T-cell (primary cell): ENCODE data around the gene NCOA7. TPM values are rescaled to one million over a fixed set of nuclear protein-coding genes. Genes with fewer than 3 reads are reported as not detected.

Experiments
- ATAC-seq, 4 experiments: fragments of 200-7000 bp in 3 of 4; fragments of 150-1000 bp in 1 of 4; cut with Tn5 transposase; replicated peaks in 1 of 4; 1 replicate in 3 of 4; 2 replicates in 1 of 4; pipeline ENCODE4 v1.10.0; 2021; ENCODE audit warnings: moderate library complexity in 3 of 4, mild to moderate bottlenecking in 2 of 4, moderate number of reproducible peaks in 1 of 4
- CTCF ChIA-PET, 2 donors: fragments of 300-600 bp; sonication (Branson Sonifier 250); formaldehyde crosslinking; loops; one replicate each; lab custom pipeline; 2022; ENCODE audit warnings: antibody characterized with exemption in 2 of 2; lab: Charles Lee
- POLR2A ChIA-PET, 2 donors: fragments of 300-600 bp; sonication (Branson Sonifier 250); formaldehyde crosslinking; loops; one replicate each; lab custom pipeline; 2022; ENCODE audit warnings: antibody characterized with exemption in 2 of 2; lab: Charles Lee
- DNase-seq, 35 experiments: peaks; one replicate each; pipeline versions ENCODE4 v3.0.0 to v3.0.0-alpha.2; 2013 to 2023
- H3K27ac ChIP-seq: one replicate; pipeline ENCODE4 v1.5.1; 2013; ENCODE audit warnings: low read length
- H3K27me3 ChIP-seq, 2 experiments: replicated peaks in 1 of 2; 1 replicate in 1 of 2; 2 replicates in 1 of 2; pipeline versions ENCODE4 v1.6.1 to v1.7.0; 2013; ENCODE audit warnings: low read length in 1 of 2, mixed read lengths in 1 of 2; ENCODE audit not compliant: control insufficient read depth in 2 of 2, insufficient read depth in 2 of 2; ENCODE audit errors: extremely low read depth in 1 of 2
- H3K36me3 ChIP-seq, 2 donors: 1 replicate in 1 of 2; 2 replicates in 1 of 2; pipeline versions ENCODE4 v1.6.1 to v1.7.0; 2013; ENCODE audit warnings: low read length in 1 of 2; ENCODE audit not compliant: control insufficient read depth in 2 of 2, insufficient read depth in 1 of 2; ENCODE audit errors: extremely low read depth in 1 of 2
- H3K4me1 ChIP-seq, 2 experiments: 1 replicate in 1 of 2; 2 replicates in 1 of 2; pipeline versions ENCODE4 v1.6.1 to v1.7.0; 2013; ENCODE audit warnings: low read length in 2 of 2, mixed read lengths in 1 of 2; ENCODE audit not compliant: insufficient read depth in 2 of 2, control insufficient read depth in 1 of 2; ENCODE audit errors: extremely low read depth in 1 of 2
- H3K4me3 ChIP-seq, 2 donors: 1 replicate in 1 of 2; 2 replicates in 1 of 2; pipeline versions ENCODE4 v1.5.1 to v1.7.0; 2013; ENCODE audit warnings: mild to moderate bottlenecking in 2 of 2, low read length in 1 of 2, moderate library complexity in 1 of 2; ENCODE audit not compliant: control insufficient read depth in 1 of 2; ENCODE audit errors: extremely low read depth in 1 of 2
- H3K9me3 ChIP-seq: 2 replicates; pipeline ENCODE4 v1.7.0; 2013
- H3K27ac Mint-ChIP-seq, 2 donors: one replicate each; pipeline ENCODE4 v1.8.0; 2020 to 2021; ENCODE audit warnings: mild to moderate bottlenecking in 2 of 2, mixed read lengths in 2 of 2
- H3K27me3 Mint-ChIP-seq, 2 donors: one replicate each; pipeline ENCODE4 v1.8.0; 2021 to 2022; ENCODE audit warnings: mixed read lengths in 2 of 2
- H3K36me3 Mint-ChIP-seq: one replicate; pipeline ENCODE4 v1.8.0; 2021; ENCODE audit warnings: mixed read lengths
- H3K4me1 Mint-ChIP-seq, 3 donors: one replicate each; pipeline ENCODE4 v1.8.0; 2020 to 2022; ENCODE audit warnings: mixed read lengths in 3 of 3, mild to moderate bottlenecking in 1 of 3
- H3K4me3 Mint-ChIP-seq, 3 donors: one replicate each; pipeline ENCODE4 v1.8.0; 2020 to 2022; ENCODE audit warnings: mild to moderate bottlenecking in 3 of 3, mixed read lengths in 3 of 3, moderate library complexity in 3 of 3
- H3K9me3 Mint-ChIP-seq, 3 donors: one replicate each; pipeline ENCODE4 v1.8.0; 2020 to 2022; ENCODE audit warnings: mixed read lengths in 3 of 3
- WGBS: methylation state at CpG from one replicate; pipeline ENCODE4 v1.1.5; 2013; ENCODE audit warnings: missing lambda C conversion rate; ENCODE audit not compliant: insufficient coverage; 5-methylcytosine and 5-hydroxymethylcytosine counted together
- total RNA-seq, 35 experiments: library from RNA in 6 of 35; stranded (reverse) in 6 of 35; fragments of 120-200 nt in 1 of 35; gene quantifications; one replicate each; pipeline versions ENCODE4 v1.2.1 to v1.2.4 and lab custom pipeline; 2013 to 2026

NCOA7 gene
- total RNA-seq, 5 donors from 2014 or later (not counting 1 experiment from before 2014, with no cell fraction given): 40.3 to 51.6 (median 46.4) TPM

GRCh38 chr6:125792172-125792571 lies 1.4 kb downstream of the NCOA7 start:
- no peak overlapping the region for H3K4me3 ChIP-seq
- Mint-ChIP-seq H3K27me3 (no peaks in the 10 kb centered on the region), H3K9me3 (no peaks in the 10 kb centered on the region), H3K4me3 (peak overlapping the region; percentile 89 to 95 (median 89)), H3K4me1 (peaks cover 63 to 67% (median 63%) of the 10 kb centered on the region in 3 donors), H3K36me3 (peaks cover 9% of the 10 kb centered on the region), H3K27ac (peak overlapping the region; percentile 31 to 34)
- H3K9me3 ChIP-seq: no peaks in the 10 kb centered on the region
- ChIA-PET CTCF (interaction anchor here (0.6 to 6.6 kb wide), 30 partner anchors 9 to 489 kb away, joined by 3 to 97 read pairs (median 4); partner anchors contain the start of genes HINT3 (in 1 of the 2) and TRMT11 (in 1 of the 2)), POLR2A (interaction anchor here (0.6 to 3.5 kb wide), 4 partner anchors 11 to 195 kb away, joined by 3 to 57 read pairs (median 3); partner anchors contain the start of gene TRMT11 (in 1 of the 2))
- peaks cover 15 to 21% of the 10 kb centered on the region in 2 experiments for H3K4me1 ChIP-seq
- H3K27ac ChIP-seq: no peak overlapping the region
- no peak for DNase-seq
- WGBS: no CpG with 5 or more reads among the region's 3 CpGs
- no peaks in the 10 kb centered on the region for H3K27me3 ChIP-seq
- no peaks in the 10 kb centered on the region for H3K36me3 ChIP-seq
- no peak for ATAC-seq

- H3K27ac Mint-ChIP-seq: peak overlapping the region; percentile 31 to 34
- H3K27me3 Mint-ChIP-seq: no peaks in the 10 kb centered on the region
- H3K4me3 ChIP-seq: no peak overlapping the region
- H3K36me3 Mint-ChIP-seq: peaks cover 10% of the 10 kb centered on the region
- ChIA-PET CTCF (interaction anchor here (0.6 to 6.6 kb wide), 8 partner anchors 11 to 489 kb away, joined by 3 to 68 read pairs (median 3); partner anchors contain the start of genes HINT3 (in 1 of the 2) and TRMT11 (in 1 of the 2)), POLR2A (interaction anchor here in 1 of 2 donors (0.6 kb wide), 1 partner anchor 15 kb away, joined by 3 read pairs; no protein-coding TSS in a partner anchor)
- ATAC-seq (no peak), DNase-seq (no peak)
- H3K4me1 Mint-ChIP-seq: peaks cover 68 to 71% (median 68%) of the 10 kb centered on the region in 3 donors
- no peaks in the 10 kb centered on the region for H3K27me3 ChIP-seq
- H3K36me3 ChIP-seq: peaks cover 0 to 2% of the 10 kb centered on the region in 2 donors
- peaks cover 17 to 21% of the 10 kb centered on the region in 2 experiments for H3K4me1 ChIP-seq
- H3K9me3 ChIP-seq: no peaks in the 10 kb centered on the region
- no peak overlapping the region for H3K27ac ChIP-seq
- peak overlapping the region; percentile 35 to 89 (median 58) for H3K4me3 Mint-ChIP-seq
- H3K9me3 Mint-ChIP-seq: no peaks in the 10 kb centered on the region
Observed at GRCh38 chr6:125792680-125793079, 1.9 kb downstream of the NCOA7 start.

GRCh38 chr6:125793280-125793679 lies 2.5 kb downstream of the NCOA7 start:
- CTCF ChIA-PET: interaction anchor here (0.5 to 6.6 kb wide), 7 partner anchors 9 to 164 kb away, joined by 3 to 68 read pairs (median 3); partner anchors contain the start of gene HINT3 (in 1 of the 2)

GRCh38 chr6:125793863-125794262 lies 3.1 kb downstream of the NCOA7 start:
- no peaks in the 10 kb centered on the region for H3K27me3 ChIP-seq
- no peaks in the 10 kb centered on the region for H3K9me3 ChIP-seq
- peaks cover 16% of the 10 kb centered on the region in 2 experiments for H3K4me1 ChIP-seq
- ChIA-PET CTCF (interaction anchor here (0.5 to 6.6 kb wide), 6 partner anchors 9 to 163 kb away, joined by 3 to 68 read pairs (median 3); partner anchors contain the start of gene HINT3 (in 1 of the 2)), POLR2A (no interaction called here)
- ATAC-seq: no peak
- H3K9me3 Mint-ChIP-seq: no peaks in the 10 kb centered on the region
- peaks cover 65 to 69% (median 69%) of the 10 kb centered on the region in 3 donors for H3K4me1 Mint-ChIP-seq
- DNase-seq: peak in 2 of 35 experiments; percentile 5 to 35
- peak overlapping the region in 1 of 2 donors; percentile 49 for H3K27ac Mint-ChIP-seq
- H3K36me3 Mint-ChIP-seq: peaks cover 13% of the 10 kb centered on the region
- H3K4me3 ChIP-seq: no peak overlapping the region
- H3K27me3 Mint-ChIP-seq: no peaks in the 10 kb centered on the region
- no peak overlapping the region for H3K27ac ChIP-seq
- WGBS: no CpG with 5 or more reads among the region's 3 CpGs
- peak overlapping the region; percentile 22 to 54 (median 44) for H3K4me3 Mint-ChIP-seq
- peaks cover 2% of the 10 kb centered on the region in 2 donors for H3K36me3 ChIP-seq

More at GRCh38 chr6:125793280-125793679, 2.5 kb downstream of the NCOA7 start:
- H3K27me3 ChIP-seq: no peaks in the 10 kb centered on the region
- peaks cover 0 to 2% of the 10 kb centered on the region in 2 donors for H3K36me3 ChIP-seq
- no peaks in the 10 kb centered on the region for H3K9me3 Mint-ChIP-seq
- no peak overlapping the region for H3K27ac ChIP-seq
- 88% methylated on average over 2 of the region's 2 CpGs for WGBS
- ATAC-seq (no peak), DNase-seq (no peak)
- no peaks in the 10 kb centered on the region for H3K27me3 Mint-ChIP-seq
- no peaks in the 10 kb centered on the region for H3K9me3 ChIP-seq
- H3K4me1 Mint-ChIP-seq: peaks cover 65 to 70% (median 68%) of the 10 kb centered on the region in 3 donors
- peak overlapping the region; percentile 22 to 44 (median 31) for H3K4me3 Mint-ChIP-seq
- no peak overlapping the region for H3K4me3 ChIP-seq
- H3K4me1 ChIP-seq: peaks cover 19 to 21% of the 10 kb centered on the region in 2 experiments
- H3K36me3 Mint-ChIP-seq: peaks cover 12% of the 10 kb centered on the region
- peak overlapping the region in 1 of 2 donors; percentile 36 for H3K27ac Mint-ChIP-seq
- POLR2A ChIA-PET: interaction anchor here in 1 of 2 donors (0.6 kb wide), 1 partner anchor 16 kb away, joined by 3 read pairs; no protein-coding TSS in a partner anchor

- Mint-ChIP-seq H3K27me3 (no peaks in the 10 kb centered on the region), H3K36me3 (peaks cover 17% of the 10 kb centered on the region), H3K4me3 (peak overlapping the region in 1 of 3 donors; percentile 54), H3K27ac (peak overlapping the region in 1 of 2 donors; percentile 49), H3K9me3 (no peaks in the 10 kb centered on the region), H3K4me1 (peaks cover 63 to 68% (median 67%) of the 10 kb centered on the region in 3 donors)
- Histone ChIP-seq H3K36me3 (peaks cover 2 to 6% of the 10 kb centered on the region in 2 donors), H3K9me3 (no peaks in the 10 kb centered on the region), H3K27me3 (no peaks in the 10 kb centered on the region), H3K4me3 (no peak overlapping the region), H3K27ac (no peak overlapping the region), H3K4me1 (peaks cover 9 to 12% of the 10 kb centered on the region in 2 experiments)
- DNase-seq (no peak), ATAC-seq (no peak)
- CTCF ChIA-PET: interaction anchor here (1.1 to 6.6 kb wide), 5 partner anchors 10 to 192 kb away, joined by 3 to 68 read pairs (median 3); partner anchors contain the start of genes HINT3 (in 1 of the 2) and TRMT11 (in 1 of the 2)
- no CpG with 5 or more reads among the region's 5 CpGs for WGBS
- POLR2A ChIA-PET: interaction anchor here in 1 of 2 donors (0.5 kb wide), 2 partner anchors 9 to 153 kb away, joined by 3 read pairs; no protein-coding TSS in a partner anchor
Observed at GRCh38 chr6:125794342-125795137, 3.8 kb downstream of the NCOA7 start.
